Endothelial cell (in vitro differentiated cells): ENCODE data around the gene HSP90AA1. TPM values are rescaled to one million over a fixed set of nuclear protein-coding genes. Genes with fewer than 3 reads are reported as not detected.

Experiments
- DNase-seq: peaks from one replicate; pipeline ENCODE4 v3.0.0; 2021; ENCODE audit warnings: low spot score
- H3K27ac Mint-ChIP-seq: one replicate; pipeline ENCODE4 v1.8.0; 2021; ENCODE audit warnings: mixed read lengths, inconsistent platforms; ENCODE audit not compliant: unreplicated experiment
- H3K27me3 Mint-ChIP-seq: one replicate; pipeline ENCODE4 v1.8.0; 2021; ENCODE audit warnings: mild to moderate bottlenecking, moderate library complexity, mixed read lengths, inconsistent platforms; ENCODE audit not compliant: unreplicated experiment
- H3K36me3 Mint-ChIP-seq: one replicate; pipeline ENCODE4 v1.8.0; 2021; ENCODE audit warnings: mild to moderate bottlenecking, low read depth, mixed read lengths, inconsistent platforms; ENCODE audit not compliant: unreplicated experiment
- H3K4me1 Mint-ChIP-seq: one replicate; pipeline ENCODE4 v1.8.0; 2021; ENCODE audit warnings: mild to moderate bottlenecking, mixed read lengths, inconsistent platforms; ENCODE audit not compliant: unreplicated experiment
- H3K4me3 Mint-ChIP-seq: one replicate; pipeline ENCODE4 v1.8.0; 2021; ENCODE audit warnings: mild to moderate bottlenecking, mixed read lengths, inconsistent platforms; ENCODE audit not compliant: unreplicated experiment
- H3K9me3 Mint-ChIP-seq: one replicate; pipeline ENCODE4 v1.8.0; 2021; ENCODE audit warnings: mixed read lengths, inconsistent platforms; ENCODE audit not compliant: unreplicated experiment
- total RNA-seq: library from RNA; stranded (reverse); fragmentation: NEBNext Ultra II Directional; extraction: Animal tissue kit (Norgen Biotek cat#: 25700); gene quantifications from one replicate; pipeline ENCODE4 v1.2.1, GENCODE V29; 2021; ENCODE audit not compliant: unreplicated experiment
- TF ChIP-seq, protein P1 (sequence below): fragments of 200-600 bp; sonication (generic); IDR thresholded peaks from one replicate; pipeline ENCODE4 v1.5.0; 2021; ENCODE audit warnings: antibody characterized with exemption; ENCODE audit not compliant: unreplicated experiment

Gene HSP90AA1
- total RNA-seq, 1 donor from 2014 or later = 246 TPM

DNA sequence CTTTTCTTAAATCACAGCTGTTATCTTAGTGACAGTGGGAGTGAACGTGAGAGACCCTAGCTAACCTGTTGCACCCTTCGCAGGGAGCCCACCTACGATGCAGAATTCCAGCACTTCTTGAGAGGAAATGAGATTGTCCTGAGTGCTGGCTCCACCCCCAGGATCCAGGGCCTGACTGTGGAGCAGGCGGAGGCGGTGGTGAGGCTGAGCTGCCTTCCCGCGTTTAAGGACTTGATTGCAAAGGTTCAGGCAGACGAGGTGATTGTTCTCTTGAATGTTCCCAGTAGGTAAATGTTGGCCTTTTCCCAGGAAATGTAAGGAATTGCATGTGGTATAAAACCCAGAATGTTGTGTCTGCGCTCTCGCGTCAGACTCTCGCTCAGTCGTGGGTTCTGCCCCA is 46.7 kb downstream of the HSP90AA1 start:
- TF ChIP-seq, protein P1, sequence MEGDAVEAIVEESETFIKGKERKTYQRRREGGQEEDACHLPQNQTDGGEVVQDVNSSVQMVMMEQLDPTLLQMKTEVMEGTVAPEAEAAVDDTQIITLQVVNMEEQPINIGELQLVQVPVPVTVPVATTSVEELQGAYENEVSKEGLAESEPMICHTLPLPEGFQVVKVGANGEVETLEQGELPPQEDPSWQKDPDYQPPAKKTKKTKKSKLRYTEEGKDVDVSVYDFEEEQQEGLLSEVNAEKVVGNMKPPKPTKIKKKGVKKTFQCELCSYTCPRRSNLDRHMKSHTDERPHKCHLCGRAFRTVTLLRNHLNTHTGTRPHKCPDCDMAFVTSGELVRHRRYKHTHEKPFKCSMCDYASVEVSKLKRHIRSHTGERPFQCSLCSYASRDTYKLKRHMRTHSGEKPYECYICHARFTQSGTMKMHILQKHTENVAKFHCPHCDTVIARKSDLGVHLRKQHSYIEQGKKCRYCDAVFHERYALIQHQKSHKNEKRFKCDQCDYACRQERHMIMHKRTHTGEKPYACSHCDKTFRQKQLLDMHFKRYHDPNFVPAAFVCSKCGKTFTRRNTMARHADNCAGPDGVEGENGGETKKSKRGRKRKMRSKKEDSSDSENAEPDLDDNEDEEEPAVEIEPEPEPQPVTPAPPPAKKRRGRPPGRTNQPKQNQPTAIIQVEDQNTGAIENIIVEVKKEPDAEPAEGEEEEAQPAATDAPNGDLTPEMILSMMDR = no peak
- no peak overlapping the region for H3K4me3 Mint-ChIP-seq
- H3K27ac Mint-ChIP-seq = no peak overlapping the region
- no peak for DNase-seq
- H3K36me3 Mint-ChIP-seq = peaks cover 62% of the 10 kb centered on the region
- H3K4me1 Mint-ChIP-seq = no peaks in the 10 kb centered on the region
- peaks cover 2% of the 10 kb centered on the region for H3K27me3 Mint-ChIP-seq
- no peaks in the 10 kb centered on the region for H3K9me3 Mint-ChIP-seq

DNA sequence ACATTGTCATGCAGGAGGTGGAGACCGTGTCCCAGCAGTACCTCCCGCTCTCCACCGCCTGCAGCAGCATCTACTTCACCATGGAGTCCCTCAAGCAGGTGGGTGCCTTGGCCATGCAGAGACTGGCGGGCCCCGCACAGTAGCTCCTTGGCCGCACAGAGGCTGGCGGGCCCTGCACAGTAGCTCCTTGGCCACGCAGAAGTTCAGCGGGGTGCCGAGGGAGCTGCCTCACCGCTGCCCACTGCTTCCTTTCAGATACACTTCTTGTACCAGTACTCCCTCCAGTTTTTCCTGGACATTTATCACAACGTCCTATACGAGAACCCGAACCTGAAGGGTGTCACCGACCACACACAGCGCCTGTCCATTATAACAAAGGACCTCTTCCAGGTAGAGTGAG is 47.7 kb downstream of the HSP90AA1 start:
- no peaks in the 10 kb centered on the region for H3K4me1 Mint-ChIP-seq
- TF ChIP-seq, protein P1 = no peak
- H3K9me3 Mint-ChIP-seq = no peaks in the 10 kb centered on the region
- no peak overlapping the region for H3K27ac Mint-ChIP-seq
- H3K27me3 Mint-ChIP-seq = peaks cover 4% of the 10 kb centered on the region
- H3K36me3 Mint-ChIP-seq = peaks cover 63% of the 10 kb centered on the region
- H3K4me3 Mint-ChIP-seq = no peak overlapping the region
- no peak for DNase-seq

DNA sequence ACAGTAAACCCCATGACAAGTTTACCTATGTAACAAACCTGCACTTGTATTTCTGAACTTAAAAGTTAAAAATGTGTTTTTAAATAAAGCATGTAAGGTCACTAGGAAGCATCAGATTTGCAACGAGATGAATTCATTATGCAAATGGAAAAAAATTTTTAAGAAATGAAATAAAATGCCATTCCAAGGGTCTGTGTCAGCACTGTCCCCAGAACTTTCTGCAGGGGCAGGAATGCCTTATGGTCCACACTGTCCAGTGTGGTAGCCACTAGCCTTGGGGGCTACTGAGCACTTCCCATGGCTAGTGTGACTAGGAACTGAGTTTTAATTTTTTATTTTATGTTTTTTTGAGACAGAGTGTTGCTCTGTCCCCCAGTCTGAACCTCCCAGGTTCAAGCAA is 49.2 kb downstream of the HSP90AA1 start:
- Mint-ChIP-seq H3K27me3 (peaks cover 4% of the 10 kb centered on the region), H3K36me3 (peaks cover 67% of the 10 kb centered on the region), H3K27ac (no peak overlapping the region), H3K9me3 (no peaks in the 10 kb centered on the region), H3K4me1 (no peaks in the 10 kb centered on the region), H3K4me3 (peak overlapping the region; percentile 25)
- DNase-seq = no peak
- TF ChIP-seq, protein P1 = no peak

DNA sequence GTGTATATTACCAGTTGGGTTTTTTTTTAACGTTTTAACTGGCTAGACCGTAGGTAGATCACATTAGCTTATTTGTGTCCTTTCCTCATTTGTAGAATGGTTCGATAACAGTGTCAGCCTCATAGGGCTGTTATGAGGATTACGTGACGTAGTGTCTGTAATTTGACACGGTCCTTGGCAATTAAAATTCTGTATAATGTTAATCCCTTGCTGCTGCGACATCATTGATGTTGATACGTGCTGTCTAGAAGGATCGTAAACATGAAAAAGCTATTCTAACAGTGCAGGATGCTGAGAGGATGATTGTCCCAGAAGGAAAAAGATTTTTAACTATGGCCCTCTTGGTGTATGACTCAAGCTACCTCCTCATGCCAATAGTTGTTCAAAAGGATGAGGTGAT is 50.9 kb downstream of the HSP90AA1 start:
- Mint-ChIP-seq H3K9me3 (no peaks in the 10 kb centered on the region), H3K36me3 (peaks cover 61% of the 10 kb centered on the region), H3K27me3 (peaks cover 4% of the 10 kb centered on the region), H3K4me1 (no peaks in the 10 kb centered on the region), H3K27ac (no peak overlapping the region), H3K4me3 (no peak overlapping the region)
- TF ChIP-seq, protein P1 = no peak
- no peak for DNase-seq

DNA sequence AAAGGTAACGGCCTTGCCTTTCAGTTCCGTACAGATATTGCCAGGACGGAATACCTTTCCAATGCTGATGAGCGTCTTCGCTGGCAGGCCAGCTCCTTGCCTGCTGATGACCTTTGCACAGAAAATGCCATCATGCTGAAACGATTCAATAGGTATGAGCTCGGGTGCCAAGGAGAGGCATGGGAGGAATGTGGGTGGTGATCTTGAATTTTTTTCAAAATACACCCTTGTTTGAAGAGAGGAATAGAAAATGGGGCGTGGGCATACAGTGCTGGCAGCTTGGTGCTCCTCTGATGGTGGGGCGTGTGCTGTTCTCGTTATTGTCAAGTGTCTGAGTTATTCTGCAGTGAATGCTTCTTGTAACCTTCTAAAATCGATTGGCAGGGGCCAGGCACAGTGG is 52.5 kb downstream of the HSP90AA1 start:
- Mint-ChIP-seq H3K36me3 (peaks cover 57% of the 10 kb centered on the region), H3K27me3 (peaks cover 8% of the 10 kb centered on the region), H3K4me1 (no peaks in the 10 kb centered on the region), H3K27ac (no peak overlapping the region), H3K9me3 (no peaks in the 10 kb centered on the region), H3K4me3 (peak overlapping the region; percentile 78)
- TF ChIP-seq, protein P1 = no peak
- no peak for DNase-seq
